GM18526 (cell line): Measurements from ENCODE around the gene NRK.

Source experiments
- POLR2A ChIP-seq: IDR thresholded peaks from 3 replicates; pipeline ENCODE4 v1.6.1; 2011; ENCODE audit not compliant: insufficient read length; ENCODE audit errors: extremely low read depth

NRK gene, protein sequence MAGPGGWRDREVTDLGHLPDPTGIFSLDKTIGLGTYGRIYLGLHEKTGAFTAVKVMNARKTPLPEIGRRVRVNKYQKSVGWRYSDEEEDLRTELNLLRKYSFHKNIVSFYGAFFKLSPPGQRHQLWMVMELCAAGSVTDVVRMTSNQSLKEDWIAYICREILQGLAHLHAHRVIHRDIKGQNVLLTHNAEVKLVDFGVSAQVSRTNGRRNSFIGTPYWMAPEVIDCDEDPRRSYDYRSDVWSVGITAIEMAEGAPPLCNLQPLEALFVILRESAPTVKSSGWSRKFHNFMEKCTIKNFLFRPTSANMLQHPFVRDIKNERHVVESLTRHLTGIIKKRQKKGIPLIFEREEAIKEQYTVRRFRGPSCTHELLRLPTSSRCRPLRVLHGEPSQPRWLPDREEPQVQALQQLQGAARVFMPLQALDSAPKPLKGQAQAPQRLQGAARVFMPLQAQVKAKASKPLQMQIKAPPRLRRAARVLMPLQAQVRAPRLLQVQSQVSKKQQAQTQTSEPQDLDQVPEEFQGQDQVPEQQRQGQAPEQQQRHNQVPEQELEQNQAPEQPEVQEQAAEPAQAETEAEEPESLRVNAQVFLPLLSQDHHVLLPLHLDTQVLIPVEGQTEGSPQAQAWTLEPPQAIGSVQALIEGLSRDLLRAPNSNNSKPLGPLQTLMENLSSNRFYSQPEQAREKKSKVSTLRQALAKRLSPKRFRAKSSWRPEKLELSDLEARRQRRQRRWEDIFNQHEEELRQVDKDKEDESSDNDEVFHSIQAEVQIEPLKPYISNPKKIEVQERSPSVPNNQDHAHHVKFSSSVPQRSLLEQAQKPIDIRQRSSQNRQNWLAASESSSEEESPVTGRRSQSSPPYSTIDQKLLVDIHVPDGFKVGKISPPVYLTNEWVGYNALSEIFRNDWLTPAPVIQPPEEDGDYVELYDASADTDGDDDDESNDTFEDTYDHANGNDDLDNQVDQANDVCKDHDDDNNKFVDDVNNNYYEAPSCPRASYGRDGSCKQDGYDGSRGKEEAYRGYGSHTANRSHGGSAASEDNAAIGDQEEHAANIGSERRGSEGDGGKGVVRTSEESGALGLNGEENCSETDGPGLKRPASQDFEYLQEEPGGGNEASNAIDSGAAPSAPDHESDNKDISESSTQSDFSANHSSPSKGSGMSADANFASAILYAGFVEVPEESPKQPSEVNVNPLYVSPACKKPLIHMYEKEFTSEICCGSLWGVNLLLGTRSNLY (N-terminal part only)

DNA sequence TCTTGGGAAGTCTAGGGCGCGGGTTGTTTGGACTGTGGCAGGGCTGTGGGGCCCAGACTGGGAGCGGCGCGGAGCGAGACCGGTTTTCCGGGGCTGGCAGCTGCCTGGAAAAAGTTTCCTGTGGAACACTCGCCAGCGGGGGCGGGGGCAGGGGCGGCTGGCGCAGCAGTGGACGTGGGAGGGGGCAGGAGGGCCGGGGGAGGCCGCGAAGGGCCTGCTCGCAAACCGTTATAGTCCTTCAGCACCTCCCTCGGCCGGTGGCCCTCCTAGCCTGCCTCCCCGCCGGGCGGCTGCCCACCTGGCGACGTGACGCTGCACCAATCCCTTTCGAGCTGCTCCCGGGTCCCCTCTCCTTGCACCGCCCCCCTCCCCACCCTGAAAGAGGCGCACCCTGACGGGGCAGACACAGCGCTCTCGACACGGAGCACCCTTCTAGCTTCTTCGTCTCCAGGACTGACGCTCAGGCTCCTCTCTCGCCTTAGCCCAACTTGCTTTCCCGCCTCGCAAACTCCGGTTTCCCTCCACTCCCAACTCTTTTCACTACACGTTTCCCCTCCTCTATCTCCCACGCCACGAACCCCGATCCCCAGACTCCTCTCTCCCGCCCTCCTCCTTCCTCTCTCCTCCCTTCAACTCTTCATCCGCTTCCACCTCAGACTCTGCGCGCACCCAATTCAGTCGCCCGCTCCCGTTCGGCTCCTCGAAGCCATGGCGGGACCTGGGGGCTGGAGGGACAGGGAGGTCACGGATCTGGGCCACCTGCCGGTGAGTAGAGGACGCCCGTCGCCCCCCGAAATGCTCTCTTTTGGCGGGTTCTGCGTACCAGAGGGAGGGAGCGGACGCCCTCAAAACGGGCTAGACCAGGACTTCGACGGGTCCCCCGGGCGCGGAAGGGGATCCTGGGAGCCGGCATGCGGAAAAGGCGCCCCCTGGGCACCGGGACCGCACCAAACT, at the start of gene NRK:
NRK (plus strand) TSS at position 402 of the 954 bp plus-strand sequence; CDS start at position 709, 307 bp downstream.
- no peak for TF ChIP-seq POLR2A

DNA sequence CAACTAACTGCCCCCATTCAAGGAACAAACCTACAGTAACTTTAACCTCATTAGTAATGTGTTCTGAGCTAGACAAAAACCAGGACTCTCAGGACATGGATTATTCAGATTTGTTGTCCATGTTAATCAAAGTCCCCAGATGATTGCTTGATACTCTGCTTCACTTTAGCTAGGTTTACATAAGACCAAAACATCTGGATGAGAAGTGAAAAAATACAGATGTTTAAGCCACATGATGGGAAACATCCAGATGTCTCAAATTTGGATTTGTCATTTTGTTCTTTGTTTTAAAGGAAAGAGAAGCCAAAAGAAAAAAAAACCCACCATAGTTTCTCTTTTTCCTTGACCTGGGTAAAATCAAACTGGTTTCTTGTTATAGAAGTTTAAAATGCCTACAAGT, 48.5 kb upstream of the NRK start:
- TF ChIP-seq POLR2A, result no peak

DNA sequence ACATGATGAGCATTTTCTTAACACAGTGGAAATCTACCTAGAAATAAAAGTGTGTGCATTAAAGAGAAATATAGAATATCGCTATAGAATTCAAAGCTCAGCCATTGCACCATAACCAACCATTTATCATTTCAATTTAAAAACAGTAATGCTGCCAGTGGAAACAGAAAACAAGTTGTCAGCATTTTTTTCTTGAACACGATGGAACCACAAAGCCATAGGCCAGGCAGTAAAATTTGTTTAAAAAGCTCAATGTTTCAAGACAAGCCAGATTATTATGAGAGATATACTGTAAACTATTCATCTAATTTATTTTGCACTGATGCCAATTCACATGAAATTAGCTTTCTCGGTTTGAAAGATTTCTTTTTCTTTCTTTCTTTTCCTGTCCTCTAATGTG, 46.7 kb upstream of the NRK start:
- TF ChIP-seq POLR2A, result no peak

GRCh38 chrX:105781804-105782203, 40.5 kb upstream of the NRK start:
- no peak for TF ChIP-seq POLR2A

GRCh38 chrX:105803891-105804290, 18.4 kb upstream of the NRK start:
- no peak for TF ChIP-seq POLR2A

DNA sequence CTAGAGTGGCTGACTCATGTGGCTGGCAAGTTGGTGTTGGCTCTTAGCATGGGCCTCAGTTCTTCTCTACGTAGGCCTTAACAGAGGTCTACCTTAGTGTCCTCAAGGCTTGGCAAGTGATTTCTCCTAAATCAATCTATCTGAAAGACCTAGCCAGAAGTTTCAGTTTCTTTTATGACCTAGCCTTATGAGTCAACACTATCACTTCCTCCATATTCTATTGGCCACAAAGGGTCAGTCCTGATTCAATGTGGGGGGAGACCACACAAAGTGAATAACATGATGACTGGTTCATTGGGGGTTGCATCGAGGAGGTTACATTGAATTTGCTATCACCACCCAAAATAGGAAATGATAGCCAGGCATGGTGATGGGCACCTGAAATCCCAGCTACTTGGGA, 5.8 kb upstream of the NRK start:
- no peak for TF ChIP-seq POLR2A

GRCh38 chrX:105820247-105820646, 2.1 kb upstream of the NRK start:
- no peak for TF ChIP-seq POLR2A

DNA sequence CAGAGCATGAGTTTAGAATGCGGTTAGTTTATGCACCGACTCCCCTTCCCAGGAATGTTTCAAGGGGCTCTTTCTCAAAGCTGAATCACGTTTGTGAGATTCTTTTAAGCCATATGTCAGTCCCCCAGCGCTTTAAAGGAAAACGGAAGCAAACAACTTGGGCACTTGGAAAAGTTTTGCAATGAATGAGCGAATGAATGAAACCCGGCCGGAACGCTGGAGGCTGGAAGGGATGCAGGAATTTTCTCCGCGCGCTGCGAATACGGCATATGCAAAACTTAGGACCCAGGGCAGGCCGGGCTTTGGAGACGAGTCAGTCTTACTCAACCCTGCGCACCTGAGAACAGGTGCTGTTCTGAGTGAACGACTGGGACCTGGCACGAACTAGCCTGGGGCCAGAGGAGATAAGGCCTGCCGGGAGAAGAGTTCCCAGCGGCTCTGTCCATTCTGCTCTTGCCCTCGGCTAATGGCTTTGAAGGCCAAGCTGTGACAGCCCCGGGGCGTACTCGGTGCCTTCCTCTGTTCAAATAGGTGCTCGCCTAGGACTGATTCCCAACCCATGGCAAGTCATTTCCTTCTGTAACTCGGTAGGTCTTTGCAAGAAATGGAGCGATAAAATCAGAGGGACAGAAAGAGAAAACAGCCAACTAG, 743 bp upstream of the NRK start:
- TF ChIP-seq POLR2A, result no peak

GRCh38 chrX:105823092-105823455, 735 bp downstream of the NRK start:
- no peak for TF ChIP-seq POLR2A

GRCh38 chrX:105829011-105829410, 6.7 kb downstream of the NRK start:
- no peak for TF ChIP-seq POLR2A

GRCh38 chrX:105837232-105837631, 14.9 kb downstream of the NRK start:
- no peak for TF ChIP-seq POLR2A

GRCh38 chrX:105845631-105846030, 23.3 kb downstream of the NRK start:
- TF ChIP-seq POLR2A, result no peak

DNA sequence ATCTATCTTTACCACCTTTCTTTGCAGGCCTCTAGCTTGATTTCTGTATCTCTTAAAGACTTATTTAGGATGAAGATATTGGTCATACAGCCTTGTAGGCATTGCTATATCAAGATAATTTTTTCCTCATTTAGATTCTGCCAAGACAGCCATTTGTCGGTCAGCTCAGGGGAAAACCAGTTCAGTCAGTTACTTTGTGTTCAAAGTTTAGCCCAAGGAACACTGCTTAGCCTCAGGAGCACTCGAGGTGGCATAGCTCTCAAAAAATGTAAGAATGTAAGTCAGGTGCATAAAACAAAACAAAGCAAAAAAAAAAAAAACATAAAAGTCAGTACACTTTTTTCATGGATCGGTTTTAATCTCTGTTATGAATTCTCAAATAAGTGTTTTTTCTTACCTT, 43.4 kb downstream of the NRK start:
- no peak for TF ChIP-seq POLR2A

GRCh38 chrX:105869701-105870100, 47.4 kb downstream of the NRK start:
- TF ChIP-seq POLR2A, result no peak
